Loucy (cell line): ENCODE data around the gene CRACDL.

Experiments used
- H2AFZ ChIP-seq: fragments of 200-600 bp; sonication (generic); 2 replicates; pipeline ENCODE4 v1.6.0; 2016; ENCODE audit warnings: antibody characterized with exemption, mild to moderate bottlenecking, low read length, moderate library complexity
- H3F3A ChIP-seq: fragments of 200-600 bp; 2 replicates; pipeline ENCODE4 v1.6.0; 2016; ENCODE audit warnings: antibody characterized with exemption, low read depth, mild to moderate bottlenecking
- H3K27me3 ChIP-seq: fragments of 200-600 bp; sonication (generic); 2 replicates; pipeline ENCODE4 v1.6.1; 2014; ENCODE audit warnings: low read length, mild to moderate bottlenecking; ENCODE audit not compliant: insufficient read depth, poor library complexity, severe bottlenecking
- H3K36me3 ChIP-seq: fragments of 200-600 bp; sonication (generic); 2 replicates; pipeline ENCODE4 v1.6.1; 2016; ENCODE audit warnings: low read length; ENCODE audit not compliant: insufficient read depth
- H3K4me1 ChIP-seq: fragments of 200-600 bp; sonication (generic); 2 replicates; pipeline ENCODE4 v1.5.1; 2014; ENCODE audit warnings: low read length, mild to moderate bottlenecking; ENCODE audit not compliant: insufficient read depth, poor library complexity, severe bottlenecking
- H3K4me2 ChIP-seq: fragments of 200-600 bp; sonication (generic); 2 replicates; pipeline ENCODE4 v1.6.0; 2014; ENCODE audit warnings: antibody characterized with exemption, low read length, low read depth, mild to moderate bottlenecking; ENCODE audit not compliant: poor library complexity, severe bottlenecking
- H3K4me3 ChIP-seq: fragments of 200-600 bp; sonication (generic); 2 replicates; pipeline ENCODE4 v1.5.1; 2014; ENCODE audit warnings: low read length, mild to moderate bottlenecking, mixed read lengths; ENCODE audit not compliant: poor library complexity, severe bottlenecking
- H3K79me2 ChIP-seq: fragments of 200-600 bp; sonication (generic); 2 replicates; pipeline ENCODE4 v1.6.1; 2014; ENCODE audit warnings: low read length; ENCODE audit not compliant: insufficient read depth
- H3K9ac ChIP-seq: fragments of 200-600 bp; sonication (generic); 2 replicates; pipeline ENCODE4 v1.6.0; 2014; ENCODE audit warnings: mild to moderate bottlenecking, low read depth, low read length, moderate library complexity; ENCODE audit not compliant: poor library complexity, severe bottlenecking
- H3K9me2 ChIP-seq: fragments of 200-600 bp; sonication (generic); replicated peaks from 2 replicates; pipeline ENCODE4 v1.6.1; 2016; ENCODE audit warnings: low read depth, low read length, mixed read lengths
- H3K9me3 ChIP-seq: fragments of 200-600 bp; sonication (generic); 2 replicates; pipeline ENCODE4 v1.6.1; 2014; ENCODE audit warnings: mild to moderate bottlenecking, antibody characterized with exemption, low read length, low read depth; ENCODE audit not compliant: insufficient read depth
- H4K20me1 ChIP-seq: fragments of 200-600 bp; sonication (generic); 2 replicates; pipeline ENCODE4 v1.6.0; 2014; ENCODE audit warnings: antibody characterized with exemption, low read length, mild to moderate bottlenecking; ENCODE audit not compliant: insufficient read depth, poor library complexity, severe bottlenecking
- CTCF ChIP-seq: fragments of 200-600 bp; sonication (generic); conservative IDR thresholded peaks from 2 replicates; pipeline ENCODE4 v1.5.1; 2014; ENCODE audit warnings: mild to moderate bottlenecking, antibody characterized with exemption, low read length
- EZH2phosphoT487 ChIP-seq: fragments of 200-600 bp; IDR thresholded peaks from 2 replicates; pipeline ENCODE4 v1.6.1; 2018; ENCODE audit warnings: antibody characterized with exemption, mild to moderate bottlenecking, moderate library complexity, borderline replicate concordance

The CRACDL gene

GRCh38 chr2:98902209-98903063 lies 33.6 kb downstream of the CRACDL start:
- Histone ChIP-seq H3K27me3 (no peaks in the 10 kb centered on the region), H3K4me2 (no peak overlapping the region), H3K79me2 (no peaks in the 10 kb centered on the region), H3K9me2 (no peaks in the 10 kb centered on the region), H3K4me3 (no peak overlapping the region), H2AFZ (no peak overlapping the region), H3K9ac (no peak overlapping the region), H3K9me3 (no peaks in the 10 kb centered on the region), H4K20me1 (no peaks in the 10 kb centered on the region), H3K36me3 (no peaks in the 10 kb centered on the region), H3K4me1 (no peaks in the 10 kb centered on the region), H3F3A (no peaks in the 10 kb centered on the region)
- TF ChIP-seq EZH2phosphoT487 (no peak), CTCF (no peak)

- no peaks in the 10 kb centered on the region for H3F3A ChIP-seq
- no peaks in the 10 kb centered on the region for H3K36me3 ChIP-seq
- no peak overlapping the region for H3K4me2 ChIP-seq
- H3K9ac ChIP-seq: no peak overlapping the region
- no peaks in the 10 kb centered on the region for H3K9me3 ChIP-seq
- H3K4me3 ChIP-seq: no peak overlapping the region
- H3K9me2 ChIP-seq: no peaks in the 10 kb centered on the region
- H3K27me3 ChIP-seq: no peaks in the 10 kb centered on the region
- TF ChIP-seq EZH2phosphoT487: no peak
- TF ChIP-seq CTCF: no peak
- no peaks in the 10 kb centered on the region for H4K20me1 ChIP-seq
- H3K79me2 ChIP-seq: no peaks in the 10 kb centered on the region
- H3K4me1 ChIP-seq: no peaks in the 10 kb centered on the region
- no peak overlapping the region for H2AFZ ChIP-seq
These were observed 34.3 kb downstream of the CRACDL start for GRCh38 chr2:98901702-98902101.

GRCh38 chr2:98901291-98901690 lies 34.7 kb downstream of the CRACDL start:
- Histone ChIP-seq H3K9ac (no peak overlapping the region), H3K4me3 (no peak overlapping the region), H2AFZ (no peak overlapping the region), H3K9me2 (no peaks in the 10 kb centered on the region), H3K27me3 (no peaks in the 10 kb centered on the region), H3F3A (no peaks in the 10 kb centered on the region), H3K79me2 (no peaks in the 10 kb centered on the region), H3K4me2 (no peak overlapping the region), H3K9me3 (no peaks in the 10 kb centered on the region), H3K4me1 (no peaks in the 10 kb centered on the region), H4K20me1 (no peaks in the 10 kb centered on the region), H3K36me3 (no peaks in the 10 kb centered on the region)
- no peak for TF ChIP-seq CTCF
- no peak for TF ChIP-seq EZH2phosphoT487
